GM19023 (cell line): ENCODE data around the gene HRH3.

Source experiments
- ATAC-seq: cut with Tn5 transposase; IDR thresholded peaks from one replicate; pipeline ENCODE4 v1.9.1; 2021; ENCODE audit warnings: mild to moderate bottlenecking, moderate library complexity; ENCODE audit not compliant: unreplicated experiment

HRH3 gene

DNA sequence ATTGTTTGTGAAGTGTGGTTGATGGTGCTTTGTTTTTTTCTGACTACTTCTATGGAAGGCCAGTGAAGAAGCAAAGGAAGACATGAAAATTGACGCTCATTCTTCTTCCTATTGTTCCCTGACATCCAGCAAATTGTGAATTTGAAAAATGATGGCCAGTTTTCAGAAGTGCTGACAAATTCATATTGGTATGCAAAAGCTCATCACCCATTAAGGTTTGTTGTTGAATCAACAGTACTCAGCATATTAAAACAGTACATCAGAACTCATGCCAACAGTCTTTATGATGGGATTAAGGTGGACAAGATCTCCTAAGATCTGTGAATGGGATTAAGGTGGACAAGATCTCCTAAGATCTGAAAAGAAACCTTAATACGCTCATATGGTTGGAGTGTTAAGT, 38.3 kb downstream of the HRH3 start:
- no peak for ATAC-seq

DNA sequence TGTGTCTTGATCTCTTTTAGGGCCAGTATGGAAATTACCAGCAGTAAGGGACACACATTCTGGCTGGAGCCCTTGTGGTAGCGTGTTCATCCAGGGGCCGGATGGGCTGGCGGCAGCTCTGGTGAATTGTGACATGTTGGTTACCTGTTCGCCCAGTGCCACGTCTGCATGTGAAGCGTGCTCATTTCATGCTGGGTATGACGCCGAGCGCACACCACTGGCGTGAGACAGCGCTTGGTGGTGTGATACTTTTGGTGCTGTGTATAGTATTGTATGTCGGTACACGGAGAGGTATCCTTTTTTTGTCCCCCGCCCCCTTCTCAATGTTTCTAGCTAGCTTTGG, 40.9 kb downstream of the HRH3 start:
- ATAC-seq, result no peak

GRCh38 chr20:62178316-62179161, 41.5 kb downstream of the HRH3 start:
- ATAC-seq, result no peak

DNA sequence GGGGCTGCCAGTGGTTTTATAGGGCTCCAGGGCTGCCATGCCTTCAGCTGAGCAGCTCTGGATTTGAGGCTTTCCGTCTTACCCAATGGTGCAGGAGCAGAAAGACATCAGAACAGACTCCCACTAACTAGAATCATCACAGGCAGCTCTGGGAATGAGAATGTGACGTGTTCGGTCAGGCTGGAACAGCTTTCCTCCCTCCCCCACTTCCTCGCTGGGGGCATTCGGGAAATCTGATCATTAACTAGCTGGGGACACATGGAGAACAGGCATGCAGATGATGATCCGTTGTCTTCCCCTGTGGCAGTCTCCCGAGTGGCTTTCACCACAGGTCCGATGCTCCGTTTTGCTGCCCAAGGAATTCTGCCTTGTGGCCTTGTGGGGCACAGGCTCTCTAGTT, 42.8 kb downstream of the HRH3 start:
- ATAC-seq, result no peak

DNA sequence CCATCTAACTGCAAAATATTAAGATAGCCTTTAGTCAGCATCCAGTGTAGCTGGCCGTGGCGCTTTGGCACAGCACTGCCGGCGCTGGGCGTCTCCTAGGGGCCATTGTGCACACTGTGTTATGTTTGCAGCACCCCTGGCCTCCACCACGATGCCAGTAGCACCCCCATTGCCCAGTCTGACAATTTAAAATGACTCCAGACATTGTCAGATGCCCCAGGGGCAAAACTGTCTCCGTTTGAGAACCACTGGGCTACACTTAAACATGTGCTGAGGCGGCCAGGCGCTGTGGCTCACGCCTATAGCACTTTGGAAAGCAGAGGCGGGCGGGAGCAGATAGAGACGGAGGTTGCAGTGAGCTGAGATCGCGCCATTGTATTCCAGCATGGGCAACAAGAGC, 43.2 kb downstream of the HRH3 start:
- ATAC-seq, result no peak

GRCh38 chr20:62175711-62176110, 44.4 kb downstream of the HRH3 start:
- ATAC-seq, result no peak

DNA sequence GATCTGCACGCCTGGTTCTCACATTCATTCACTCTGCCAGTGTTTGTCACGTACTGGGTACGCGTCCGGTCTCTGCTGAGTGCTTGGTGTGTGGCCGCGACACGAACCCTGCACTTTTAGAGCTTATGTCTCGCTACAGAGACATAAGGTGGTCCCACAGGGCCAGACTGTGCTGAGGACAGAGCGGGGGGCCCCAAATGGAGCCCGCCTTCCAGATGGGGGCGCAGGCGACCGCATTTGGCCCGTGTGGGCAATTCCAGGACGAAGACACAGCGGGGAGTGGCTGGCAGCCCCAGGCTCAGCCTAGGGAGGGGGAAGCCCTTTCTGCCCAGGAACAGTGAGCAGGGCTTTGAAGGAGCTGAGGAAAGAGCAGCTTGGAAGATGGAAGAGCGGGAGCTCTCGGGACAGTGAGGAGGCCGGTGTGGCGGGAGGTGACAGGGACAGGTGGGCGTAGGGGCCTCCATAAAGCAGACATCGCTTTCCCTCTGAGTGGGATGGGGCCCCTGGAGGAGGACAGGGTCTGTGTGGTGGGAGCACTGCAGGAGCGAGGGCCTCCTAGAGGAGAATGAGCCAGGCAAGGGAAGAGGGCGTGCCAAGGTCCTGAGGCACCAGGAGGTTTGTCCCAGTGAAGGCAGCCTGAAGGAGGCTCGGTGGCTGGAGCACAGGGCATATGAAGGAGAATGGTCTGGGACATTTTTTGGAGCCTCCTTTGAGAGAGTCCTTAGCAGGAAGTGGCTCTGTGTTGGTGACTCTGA, 45.0 kb downstream of the HRH3 start:
- no peak for ATAC-seq

- ATAC-seq, result no peak
Observed at GRCh38 chr20:62174021-62174804, 45.9 kb downstream of the HRH3 start.

GRCh38 chr20:62172666-62173065, 47.4 kb downstream of the HRH3 start:
- no peak for ATAC-seq

DNA sequence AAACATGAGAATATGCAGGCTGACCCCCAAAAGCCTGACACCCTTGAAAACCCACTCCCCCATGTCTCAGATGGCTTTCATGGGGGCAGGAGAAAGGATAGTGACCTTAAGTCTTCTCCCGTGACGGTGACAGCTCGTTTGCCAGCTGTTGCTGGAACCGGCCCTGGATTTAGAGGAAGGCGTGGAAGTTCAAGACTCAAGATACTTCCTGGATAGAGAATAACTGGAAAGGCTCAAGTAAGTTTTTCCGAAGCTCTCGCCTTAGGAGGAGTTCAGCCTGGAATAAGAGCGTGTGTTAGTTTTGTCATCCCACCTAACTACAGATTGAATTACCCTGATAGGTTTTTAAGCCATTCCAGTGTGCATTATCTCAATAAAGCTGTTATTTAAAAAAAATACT, 48.8 kb downstream of the HRH3 start:
- no peak for ATAC-seq

DNA sequence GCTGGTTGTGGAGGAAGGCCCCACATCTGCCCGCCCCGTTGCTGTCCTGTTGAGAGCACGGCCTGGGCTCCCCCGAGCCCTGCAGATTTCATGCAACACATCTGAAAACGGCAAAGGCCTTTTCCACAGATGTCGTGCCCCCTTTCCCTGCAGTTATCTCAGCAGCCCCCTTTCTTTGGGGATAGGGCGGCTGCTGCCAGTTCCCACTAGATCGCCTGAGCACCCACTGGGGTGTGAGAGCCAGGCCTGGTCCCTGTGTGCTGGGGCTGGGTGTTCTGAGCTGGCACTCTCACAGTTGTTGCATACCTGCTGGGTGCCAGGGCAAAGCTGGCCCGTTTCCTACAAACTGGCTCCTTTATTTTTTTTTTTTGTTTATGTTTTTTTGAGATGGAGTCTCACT, 49.5 kb downstream of the HRH3 start:
- ATAC-seq, result no peak

DNA sequence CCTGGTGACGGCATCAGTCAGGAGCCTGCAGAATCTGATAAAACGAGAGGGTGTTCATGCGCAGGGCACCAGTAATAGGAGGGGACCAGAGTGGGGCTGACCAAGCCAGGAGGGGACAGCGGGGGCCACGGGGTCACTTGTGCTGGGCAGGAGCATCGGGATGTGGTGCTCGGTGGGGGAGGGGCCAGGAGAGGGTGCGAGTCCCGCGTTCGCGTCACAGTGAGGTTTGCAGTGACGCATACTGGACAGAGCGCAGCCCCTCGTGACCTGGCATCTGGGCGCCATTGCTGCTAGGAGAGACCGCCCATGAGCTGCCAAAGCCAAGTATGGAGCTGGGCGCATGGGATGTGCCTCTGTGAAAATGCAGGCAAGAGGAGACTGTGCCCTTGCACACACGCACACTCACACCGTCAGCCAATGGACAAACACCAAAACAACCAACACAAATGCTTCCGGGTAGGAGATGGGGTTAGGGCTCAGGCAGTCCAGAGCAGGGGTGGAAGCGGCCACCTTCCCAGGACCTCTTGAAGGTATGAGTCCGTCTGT, 51.1 kb downstream of the HRH3 start:
- ATAC-seq, result no peak

DNA sequence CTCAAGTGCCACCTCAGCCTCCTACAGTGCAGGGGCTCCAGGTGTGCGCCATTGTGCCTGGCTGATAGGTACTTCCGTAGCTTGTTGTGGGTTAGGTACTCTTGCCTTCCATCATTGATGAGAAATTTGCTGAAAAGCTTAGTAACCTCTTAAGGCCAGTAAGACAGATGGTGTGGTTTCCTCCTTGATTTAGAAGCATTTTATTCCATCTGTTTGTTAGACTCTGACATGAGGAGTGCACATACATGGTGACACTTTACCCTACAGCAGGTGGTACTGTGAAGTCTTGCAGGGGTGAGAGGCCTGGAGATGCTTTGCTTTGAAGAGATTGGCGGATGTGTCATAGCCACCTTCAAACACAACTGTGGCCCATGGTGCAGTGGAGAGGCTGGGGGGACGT, 52.0 kb downstream of the HRH3 start:
- ATAC-seq, result no peak

GRCh38 chr20:62167474-62167873, 52.6 kb downstream of the HRH3 start:
- no peak for ATAC-seq

GRCh38 chr20:62165762-62166399, 54.2 kb downstream of the HRH3 start:
- no peak for ATAC-seq
